Measurements from ENCODE around the gene IDH3A.

- TF ChIP-seq CTCF (IDR thresholded peaks at IDR 0.05) = no peak
- no peak for TF ChIP-seq POLR2A (IDR thresholded peaks at IDR 0.05)
These were observed 47.6 kb upstream of the IDH3A start for GRCh38 chr15:78101423-78102105.
